HT-29 (cell line): ENCODE measurements around the gene CDH6. TPM values are rescaled to one million over a fixed set of nuclear protein-coding genes. Genes with fewer than 3 reads are reported as not detected.

ENCODE experiments used
- DNase-seq: peaks from one replicate; pipeline ENCODE4 v3.0.0-alpha.2; 2015; ENCODE audit warnings: low spot score
- total RNA-seq: library from RNA; depleted of rRNA; stranded (reverse); fragments of >200 nt; shearing (Covaris generic); gene quantifications from 2 replicates; pipeline ENCODE4 v1.2.3, GENCODE V29; 2014

Gene CDH6
- total RNA-seq, 1 experiment from 2014 or later: not detected

- no peak for DNase-seq
Measured at GRCh38 chr5:31197183-31197582, 3.7 kb downstream of the CDH6 start.

GRCh38 chr5:31204958-31205357 is 11.5 kb downstream of the CDH6 start:
- no peak for DNase-seq

GRCh38 chr5:31208043-31208442 is 14.6 kb downstream of the CDH6 start:
- no peak for DNase-seq

DNA sequence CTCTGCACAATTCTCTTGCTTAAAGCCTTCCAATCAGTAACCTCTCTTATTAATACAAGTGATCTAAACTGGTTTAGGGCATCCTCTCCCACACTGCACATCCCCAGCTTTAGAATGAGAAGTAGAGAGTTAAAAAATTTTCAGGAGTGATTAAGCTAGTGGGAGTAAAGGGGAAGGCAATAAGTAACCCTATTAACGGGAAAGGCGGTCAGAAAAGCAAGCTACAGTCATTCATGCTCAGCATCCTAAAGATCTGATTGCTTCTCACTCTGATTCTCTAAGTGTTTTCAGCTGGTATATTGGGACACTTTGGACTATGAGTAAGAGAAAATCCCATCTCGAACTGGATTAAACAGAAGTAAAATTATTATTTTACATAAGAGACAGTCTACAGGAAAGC is 15.8 kb downstream of the CDH6 start:
- DNase-seq: no peak

- no peak for DNase-seq
Measured at GRCh38 chr5:31211098-31211497, 17.6 kb downstream of the CDH6 start.

- no peak for DNase-seq
Measured at GRCh38 chr5:31213257-31213656, 19.8 kb downstream of the CDH6 start.

- DNase-seq: no peak
Measured at GRCh38 chr5:31213705-31214121, 20.2 kb downstream of the CDH6 start.

DNA sequence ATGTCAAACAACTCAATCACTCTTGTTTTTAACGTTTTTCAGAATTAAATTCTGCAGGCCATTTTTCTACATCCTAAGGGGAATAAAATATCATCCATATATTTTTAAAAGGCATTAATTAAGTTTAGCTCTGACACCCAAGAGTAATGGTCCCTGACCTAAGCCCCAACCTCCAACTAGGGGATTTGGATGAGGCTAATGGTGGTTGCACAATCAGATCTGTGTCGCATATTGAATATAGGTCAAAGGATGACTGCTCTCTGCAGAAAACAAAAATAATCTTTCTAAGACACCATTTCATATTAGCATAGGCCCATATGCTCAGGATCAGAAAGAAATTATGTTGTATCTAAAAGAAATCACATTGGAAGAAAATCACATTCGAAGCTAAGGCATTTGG is 20.7 kb downstream of the CDH6 start:
- DNase-seq: no peak

DNA sequence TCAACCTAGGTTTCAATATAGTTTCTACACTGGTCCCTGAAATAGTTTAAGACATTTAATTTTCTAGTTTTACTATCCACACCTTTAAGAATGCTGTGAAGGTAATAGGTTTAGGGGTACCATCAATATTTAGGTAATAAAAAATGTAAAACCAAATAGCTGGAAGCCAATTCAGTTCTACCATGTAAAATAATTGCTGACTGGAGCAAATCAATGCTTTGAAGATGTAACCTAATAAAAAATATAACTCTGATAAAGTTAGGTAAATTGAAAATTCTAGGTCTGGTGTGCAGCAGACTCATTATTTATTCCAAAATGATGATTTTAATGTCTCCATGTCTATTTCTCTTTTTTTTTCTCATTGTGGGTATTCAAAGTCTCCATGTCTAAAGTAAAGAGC is 21.8 kb downstream of the CDH6 start:
- no peak for DNase-seq

DNA sequence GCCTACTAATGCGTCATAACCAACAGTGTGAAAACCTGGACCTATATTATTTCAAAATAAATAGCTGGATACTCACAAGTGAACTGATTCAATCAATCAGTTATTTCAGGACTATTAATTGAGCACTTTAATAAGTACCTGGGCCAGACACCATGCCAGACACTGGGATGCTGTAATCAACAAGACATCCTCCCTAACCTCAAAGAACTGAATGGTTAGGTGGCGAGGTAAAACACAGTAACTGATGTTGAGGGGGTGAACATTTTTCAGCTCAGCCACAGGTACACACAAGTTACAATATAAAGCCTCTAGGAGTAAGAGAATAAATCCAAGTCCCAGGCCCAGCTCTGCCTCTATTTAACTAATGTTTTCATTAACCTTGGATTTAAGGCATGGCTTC is 24.0 kb downstream of the CDH6 start:
- no peak for DNase-seq

DNA sequence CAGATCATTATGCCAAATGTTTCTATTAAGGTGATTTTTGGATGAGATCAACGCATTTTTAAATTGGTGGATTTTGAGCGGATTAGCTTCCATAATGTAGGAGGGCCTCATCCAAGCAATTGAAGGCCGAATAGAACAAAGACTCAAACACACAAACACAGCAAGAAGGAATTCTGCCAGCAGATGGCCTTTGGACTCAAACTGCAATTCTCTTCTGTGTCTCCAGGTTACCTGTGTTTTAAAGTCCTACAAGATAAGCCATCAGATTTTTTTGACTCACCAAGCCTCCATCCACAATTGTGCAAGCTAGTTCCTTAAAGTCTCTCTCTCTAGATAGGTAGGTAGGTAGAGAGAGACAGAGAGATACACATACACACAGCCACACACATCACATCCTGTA is 25.5 kb downstream of the CDH6 start:
- DNase-seq: peak; percentile 50

DNA sequence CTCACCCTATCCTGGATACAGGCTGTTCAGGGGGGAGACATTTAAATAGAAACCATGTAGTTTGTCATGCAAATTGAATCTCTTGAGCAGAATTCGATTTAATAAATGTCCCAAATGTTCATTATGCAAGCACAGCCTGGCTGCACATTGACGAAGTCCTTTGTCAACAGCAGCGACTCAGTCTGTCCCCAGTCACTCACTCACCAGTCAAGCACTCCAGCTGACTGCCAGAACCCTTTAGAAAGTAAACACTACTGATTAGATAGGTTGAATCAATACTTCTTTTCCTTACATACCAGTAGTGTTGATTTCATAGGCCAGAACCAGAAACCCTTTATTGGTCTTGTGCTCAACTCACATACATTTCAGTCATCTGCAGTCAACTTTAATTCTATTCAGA is 27.5 kb downstream of the CDH6 start:
- no peak for DNase-seq

DNA sequence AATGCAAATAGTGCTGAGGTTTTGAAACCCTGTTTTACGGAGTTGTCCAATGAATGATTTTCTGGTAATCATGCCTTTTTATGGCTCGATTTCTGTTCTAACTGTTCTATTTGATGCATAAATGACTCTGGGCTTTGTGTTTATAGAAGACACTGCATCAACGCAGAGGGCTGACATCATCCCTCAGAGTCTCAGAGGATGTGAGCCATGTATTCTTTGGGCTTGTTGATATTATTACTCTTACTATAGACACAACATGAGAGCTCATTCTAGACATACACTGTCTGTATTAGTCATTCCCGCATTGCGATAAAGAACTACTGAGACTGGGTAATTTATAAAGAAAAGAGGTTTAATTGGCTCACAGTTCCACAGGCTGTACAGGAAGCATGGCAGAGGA is 31.6 kb downstream of the CDH6 start:
- DNase-seq: no peak

DNA sequence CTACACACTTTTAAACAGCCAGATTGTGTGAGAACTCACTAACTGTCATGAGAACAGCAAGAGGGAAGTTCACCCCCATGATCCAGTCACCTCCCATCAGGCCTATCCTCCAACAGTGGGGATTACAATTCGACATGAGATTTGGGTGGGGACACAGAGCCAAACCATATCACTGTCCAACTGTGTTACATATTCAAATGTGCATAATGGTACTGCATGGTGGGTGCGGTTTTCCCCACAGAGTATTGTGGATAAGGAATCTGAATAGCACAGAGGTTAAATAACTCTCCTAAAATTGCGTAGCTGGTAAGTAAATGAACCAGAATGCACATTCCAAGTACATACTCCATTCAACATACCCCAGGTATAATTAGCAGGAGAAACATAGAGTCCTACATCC is 32.1 kb downstream of the CDH6 start:
- no peak for DNase-seq

DNA sequence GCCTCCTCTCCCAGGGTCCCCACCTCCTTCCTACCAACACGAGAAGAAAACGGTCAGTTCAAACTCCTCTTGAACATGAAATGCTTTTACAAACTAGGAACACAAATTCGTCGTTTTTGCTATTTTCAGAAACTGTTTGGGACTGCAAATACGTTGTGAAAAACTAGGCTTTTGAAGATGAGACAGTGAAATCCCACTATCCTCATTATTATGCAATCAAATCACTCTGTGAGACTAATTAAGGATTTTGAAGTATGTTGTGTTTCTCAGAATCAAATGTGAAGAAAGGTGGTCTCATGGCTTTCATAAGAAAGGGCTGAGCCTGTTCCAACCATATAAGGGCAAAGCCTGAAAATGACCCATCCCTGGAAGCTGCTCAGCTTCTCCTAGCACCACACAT is 33.2 kb downstream of the CDH6 start:
- no peak for DNase-seq

DNA sequence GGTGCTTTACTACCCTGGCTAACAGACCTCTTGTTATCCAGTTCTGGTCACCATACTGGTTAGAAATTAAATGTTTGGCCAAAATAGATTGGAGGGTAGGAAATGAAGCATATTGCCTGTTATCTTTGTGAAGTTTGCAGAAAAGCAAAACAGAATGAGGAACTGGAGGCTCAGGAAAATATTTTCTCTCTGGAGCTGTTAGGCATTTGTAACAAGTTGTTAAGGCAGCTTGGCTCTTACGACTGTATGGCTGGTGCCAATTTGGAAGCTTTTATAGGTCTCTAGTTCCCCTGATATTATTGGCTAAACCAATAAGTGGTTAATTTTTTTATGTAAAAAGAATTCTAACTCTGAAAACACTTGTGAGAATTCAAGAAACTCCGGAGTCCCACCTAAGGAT is 35.8 kb downstream of the CDH6 start:
- no peak for DNase-seq

- no peak for DNase-seq
Measured at GRCh38 chr5:31231177-31231838, 37.8 kb downstream of the CDH6 start.

GRCh38 chr5:31232273-31232888 is 38.9 kb downstream of the CDH6 start:
- DNase-seq: peak; percentile 78

DNA sequence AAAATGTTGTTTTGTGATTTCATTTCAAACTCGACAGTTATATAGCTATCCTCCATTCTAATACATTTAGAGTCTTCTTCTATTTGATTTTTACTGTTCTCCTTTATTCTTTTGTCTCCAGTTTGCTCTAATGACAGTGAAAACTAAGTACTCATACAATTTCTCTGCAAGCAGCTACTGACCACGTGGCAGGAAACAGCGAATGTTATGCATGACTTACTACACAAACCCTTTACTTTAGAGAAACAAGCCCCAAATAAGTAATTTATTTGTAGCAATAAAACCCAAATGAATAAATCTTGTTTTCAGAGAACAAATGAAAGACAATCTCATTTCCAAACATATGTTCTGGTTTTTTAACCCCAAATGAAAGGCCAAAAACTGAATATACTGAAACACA is 41.9 kb downstream of the CDH6 start:
- no peak for DNase-seq

DNA sequence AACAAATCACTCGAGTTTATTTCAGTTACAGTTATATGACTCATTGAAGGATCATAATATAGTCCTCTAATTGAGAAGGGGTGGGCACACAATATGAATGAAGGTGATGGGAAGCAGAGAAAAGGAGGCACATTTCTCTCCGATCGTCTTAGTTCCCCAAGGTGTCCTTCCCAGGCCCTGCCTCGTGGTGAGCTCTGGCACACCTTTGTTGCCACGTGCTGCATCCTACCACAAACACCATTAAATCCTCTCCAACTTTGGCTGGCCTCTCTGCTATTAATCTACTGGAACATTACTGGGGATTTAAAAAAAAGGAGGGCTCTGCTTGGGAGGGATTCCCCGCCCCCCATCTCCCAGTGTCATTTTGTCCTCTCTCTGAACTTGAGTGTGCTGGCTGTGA is 42.9 kb downstream of the CDH6 start:
- DNase-seq: no peak

DNA sequence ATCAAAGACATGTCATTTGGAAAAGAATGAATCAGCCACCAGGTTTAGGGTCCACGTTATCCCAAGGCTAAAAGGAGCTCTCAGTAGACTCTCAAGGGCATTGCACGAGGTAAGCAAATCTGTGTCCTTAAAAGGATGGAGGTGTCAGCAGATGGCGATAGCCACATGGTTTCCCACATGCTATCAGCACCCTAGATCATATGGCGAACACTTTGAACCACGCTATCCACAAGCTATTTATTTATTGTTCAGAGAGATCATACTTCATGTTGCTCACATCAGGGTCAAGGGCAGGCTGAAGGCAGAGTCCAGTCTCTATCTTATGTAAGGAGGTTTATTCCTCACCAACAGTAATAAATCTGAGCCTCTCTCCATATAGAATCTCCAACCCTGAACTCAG is 43.7 kb downstream of the CDH6 start:
- DNase-seq: peak; percentile 23

DNA sequence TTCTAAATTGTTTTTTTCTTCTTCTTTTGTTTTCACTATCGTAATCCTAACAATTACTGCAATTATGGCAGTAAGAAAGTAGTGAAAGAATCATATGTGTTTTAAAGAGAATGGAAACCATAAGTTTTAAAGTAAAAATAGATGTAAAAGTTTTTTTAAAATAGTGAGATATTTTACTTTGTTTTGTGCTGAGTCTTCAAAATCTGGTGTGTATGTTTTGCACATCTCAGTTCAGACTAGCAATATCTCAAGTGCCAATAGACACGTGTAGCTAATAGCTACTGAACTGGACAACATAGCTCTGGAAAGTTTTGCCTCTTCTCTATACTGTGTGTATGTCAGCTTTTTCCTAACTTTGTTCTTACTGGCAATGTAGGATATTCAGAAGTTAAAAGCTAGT is 45.0 kb downstream of the CDH6 start:
- no peak for DNase-seq

DNA sequence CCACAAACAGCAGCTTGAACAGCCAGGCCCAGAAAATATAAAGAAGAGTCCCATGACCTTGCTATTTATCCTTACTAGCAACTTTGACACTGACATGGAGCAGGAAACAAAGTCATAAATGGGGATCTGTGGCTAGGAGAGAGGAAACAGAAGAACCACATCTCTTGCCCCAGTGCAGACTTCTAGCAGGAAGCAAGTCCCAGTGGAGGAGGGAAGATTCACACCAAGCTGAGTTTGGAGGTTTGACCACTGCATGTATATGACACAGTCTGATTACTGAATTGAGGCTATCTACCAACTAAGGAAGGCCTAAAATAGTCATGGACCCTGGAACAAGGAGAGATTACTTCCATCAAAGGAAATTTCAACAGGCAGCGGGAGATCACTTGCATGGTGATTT is 51.4 kb downstream of the CDH6 start:
- DNase-seq: no peak

GRCh38 chr5:31247381-31247780 is 53.9 kb downstream of the CDH6 start:
- DNase-seq: no peak
